NCI-H82 treated with DMSO at 0.1 percent for 48 hours (cell line): ENCODE measurements around the gene MICAL3.

Experiments used
- DNase-seq: peaks from one replicate; lab custom pipeline; 2025; ENCODE audit not compliant: unreplicated experiment; lab: John Stamatoyannopoulos, UW

MICAL3 gene

GRCh38 chr22:17823964-17824363 lies 200.4 kb downstream of the MICAL3 start:
- no peak for DNase-seq

DNA sequence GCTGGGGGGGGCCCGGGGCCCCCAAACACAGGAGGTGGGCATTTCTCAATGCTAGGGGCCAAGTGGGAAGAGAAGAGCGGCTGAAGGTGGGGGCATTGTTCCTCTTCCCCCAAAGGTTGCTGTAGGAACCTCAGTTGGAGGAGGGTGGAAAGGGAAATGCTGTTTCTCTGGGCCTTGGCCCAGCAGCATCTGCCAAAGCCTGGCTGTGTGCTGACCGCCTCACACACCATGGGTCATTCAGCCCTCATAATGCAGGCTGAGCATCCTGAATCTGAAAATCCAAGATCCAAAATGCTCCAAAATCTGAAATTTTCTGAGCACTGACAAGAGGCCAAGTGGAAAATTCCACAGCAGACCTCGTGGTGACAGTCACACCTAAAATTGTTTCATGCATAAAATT lies 201.1 kb downstream of the MICAL3 start:
- no peak for DNase-seq

GRCh38 chr22:17822087-17822486 lies 202.3 kb downstream of the MICAL3 start:
- DNase-seq = no peak

- no peak for DNase-seq
These were observed 203.4 kb downstream of the MICAL3 start for GRCh38 chr22:17820879-17821439.

- DNase-seq = no peak
These were observed 205.7 kb downstream of the MICAL3 start for GRCh38 chr22:17818649-17819048.

- DNase-seq = no peak
These were observed 206.2 kb downstream of the MICAL3 start for GRCh38 chr22:17818180-17818579.

- no peak for DNase-seq
These were observed 206.8 kb downstream of the MICAL3 start for GRCh38 chr22:17817511-17818065.

DNA sequence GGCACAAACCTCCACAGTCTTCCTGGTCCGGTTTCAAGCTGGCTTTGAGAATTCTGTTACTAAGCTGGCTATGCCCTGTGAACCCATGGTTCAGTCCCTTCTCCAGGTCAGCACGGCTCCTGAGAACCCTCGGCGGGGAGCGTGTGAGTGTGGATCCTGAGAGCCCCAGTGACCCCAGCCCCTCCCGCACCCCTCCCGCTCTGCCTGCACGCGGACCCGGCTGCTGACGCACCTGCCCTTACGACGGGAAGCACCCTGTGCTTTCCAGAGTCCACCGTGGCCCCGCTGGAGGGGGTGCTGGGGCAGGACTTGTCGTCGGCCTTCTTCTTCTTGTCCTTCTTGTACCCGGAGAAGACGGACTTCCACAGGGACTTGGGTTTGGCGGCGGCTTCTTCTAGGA lies 207.3 kb downstream of the MICAL3 start:
- no peak for DNase-seq

GRCh38 chr22:17816649-17817048 lies 207.7 kb downstream of the MICAL3 start:
- no peak for DNase-seq

- no peak for DNase-seq
These were observed 208.6 kb downstream of the MICAL3 start for GRCh38 chr22:17815703-17816254.

DNA sequence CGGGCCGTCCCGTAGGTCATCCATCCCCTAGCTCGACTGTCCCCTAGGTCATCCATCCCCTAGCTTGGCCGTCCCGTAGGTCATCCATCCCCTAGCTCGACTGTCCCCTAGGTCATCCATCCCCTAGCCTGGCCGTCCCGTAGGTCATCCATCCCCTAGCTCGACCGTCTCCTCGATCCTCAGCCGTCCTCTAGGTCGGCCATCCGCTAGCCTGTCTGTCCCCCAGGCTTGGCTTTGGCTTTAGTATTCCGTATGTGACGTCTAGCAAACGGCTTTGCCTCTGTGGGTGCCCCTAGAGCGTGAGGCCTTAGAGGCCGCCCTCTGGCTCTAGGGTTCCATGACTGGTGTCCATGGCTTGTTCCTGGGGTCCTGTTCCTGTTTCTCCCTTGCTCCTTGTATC lies 209.5 kb downstream of the MICAL3 start:
- no peak for DNase-seq

DNA sequence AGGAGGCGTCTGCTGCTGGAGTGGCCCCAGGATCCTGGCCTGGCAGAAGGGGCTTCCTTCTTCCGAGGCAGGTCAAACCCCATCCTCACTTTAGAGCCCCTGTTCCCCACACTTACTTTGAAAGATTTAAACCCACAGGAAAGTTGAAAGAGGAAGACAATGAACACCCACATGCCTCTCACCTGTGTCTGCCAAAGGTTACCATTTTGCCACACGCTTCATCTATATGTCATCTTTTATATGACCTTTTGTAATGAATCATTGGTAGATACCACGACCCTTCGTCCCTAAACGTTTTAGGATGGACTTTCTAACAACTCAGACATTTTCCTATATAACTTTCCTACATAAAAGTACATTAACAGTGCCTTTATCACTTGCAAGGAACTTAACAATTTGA lies 210.3 kb downstream of the MICAL3 start:
- DNase-seq = no peak

DNA sequence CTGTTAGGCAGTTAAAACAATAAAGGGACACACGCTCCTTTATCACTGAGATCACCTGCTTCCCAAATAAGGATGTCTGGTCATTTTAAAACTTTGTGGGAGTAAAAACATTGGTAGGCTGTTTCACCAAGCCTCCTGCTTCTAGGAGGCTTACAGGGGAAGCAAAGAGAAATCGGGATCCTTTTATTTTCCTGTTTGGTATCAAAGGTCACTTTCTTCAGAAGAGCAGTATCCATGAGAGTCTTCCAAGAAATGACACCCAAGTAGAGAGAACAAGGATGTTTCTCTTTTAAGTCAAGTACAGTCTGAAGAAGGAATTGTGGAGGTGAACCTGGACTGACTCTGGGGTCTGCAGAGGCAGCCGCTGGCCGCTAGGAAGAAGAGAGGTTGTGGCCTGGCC lies 213.2 kb downstream of the MICAL3 start:
- no peak for DNase-seq

DNA sequence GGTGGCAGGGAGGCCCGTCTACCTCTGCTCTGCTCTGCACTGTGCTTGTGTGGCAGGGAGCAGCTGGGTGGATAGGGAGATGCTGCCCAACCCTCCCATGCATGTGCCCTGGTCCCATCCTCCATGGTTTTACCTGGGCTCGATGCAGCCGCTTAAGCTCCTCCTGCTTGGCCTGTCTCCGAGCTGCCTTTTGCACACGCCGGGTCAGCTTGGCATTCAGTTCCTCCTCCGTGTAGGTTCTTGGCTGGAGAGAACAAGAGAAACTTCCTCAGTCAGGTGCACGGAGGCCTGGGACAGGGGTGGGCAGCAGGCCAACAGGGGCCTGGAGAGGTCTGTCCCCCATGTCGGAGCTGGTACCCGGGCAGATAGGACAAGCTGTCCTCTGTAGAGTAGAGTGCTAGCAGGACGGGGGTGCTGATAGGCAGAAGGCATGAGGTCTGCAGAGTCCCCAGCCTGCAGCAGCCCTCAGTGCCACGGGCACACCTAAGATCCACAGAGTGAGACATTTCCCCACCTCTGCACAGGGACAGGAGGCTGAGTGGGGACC lies 213.7 kb downstream of the MICAL3 start:
- no peak for DNase-seq

GRCh38 chr22:17808693-17809403 lies 215.5 kb downstream of the MICAL3 start:
- DNase-seq = no peak

DNA sequence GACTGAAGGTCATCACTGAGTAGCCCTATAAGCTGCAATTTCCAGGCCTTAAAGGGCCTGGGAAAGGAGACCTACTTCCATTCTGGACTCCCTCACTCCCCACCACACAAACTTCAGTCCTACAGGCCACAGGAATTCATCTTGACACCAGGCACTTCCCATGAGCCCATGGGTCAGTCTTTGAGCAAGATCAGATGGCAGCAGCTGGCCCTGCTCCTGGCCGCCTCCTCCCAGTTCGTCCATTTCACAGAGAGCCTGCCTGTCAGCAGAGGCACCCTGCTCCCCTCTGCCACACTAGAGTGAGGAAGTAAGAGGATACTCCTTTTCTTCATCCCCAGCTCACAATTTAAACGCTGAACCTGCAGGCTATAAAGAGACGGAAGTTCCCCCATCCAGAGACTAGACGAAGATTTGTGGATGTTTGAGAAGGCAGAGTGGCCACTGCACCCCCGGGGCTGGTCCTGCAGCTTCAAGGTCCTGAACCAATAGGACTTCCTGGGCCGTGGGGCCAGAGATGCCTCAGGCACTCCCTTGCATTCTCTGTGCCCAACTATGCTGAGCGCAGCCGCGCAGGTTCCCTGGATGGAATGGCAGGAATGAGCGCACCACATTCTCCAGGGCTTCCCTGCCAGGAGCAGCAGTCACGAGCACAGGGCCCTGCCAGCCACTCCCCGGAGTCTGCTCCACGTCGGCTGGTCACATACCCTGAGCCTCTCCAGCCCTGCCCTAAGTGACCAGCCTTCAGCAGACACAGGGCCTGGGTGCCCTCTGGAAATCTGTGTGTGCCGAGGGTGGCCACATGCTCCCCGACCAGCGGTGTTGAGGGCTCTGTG lies 216.6 kb downstream of the MICAL3 start:
- DNase-seq = no peak

- no peak for DNase-seq
These were observed 217.3 kb downstream of the MICAL3 start for GRCh38 chr22:17807086-17807485.

DNA sequence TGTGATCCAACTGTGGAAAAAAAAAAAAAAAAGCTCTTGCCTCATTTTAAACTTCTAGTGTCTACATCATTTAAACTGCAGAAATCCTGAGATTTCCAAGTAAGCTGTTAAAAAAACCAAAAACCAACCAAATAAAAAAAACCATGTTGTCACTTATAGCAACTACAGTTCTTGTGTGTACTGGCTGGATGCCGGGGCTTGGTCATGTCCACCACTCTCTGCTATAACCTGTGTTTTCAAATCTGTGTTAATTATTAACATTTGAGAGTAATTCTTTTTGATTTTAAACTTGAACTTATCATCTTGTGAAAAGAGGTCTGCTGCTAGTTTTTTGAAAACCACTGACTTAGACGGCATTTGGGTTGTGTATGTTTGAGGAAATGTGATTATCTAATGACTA lies 217.9 kb downstream of the MICAL3 start:
- DNase-seq = no peak

DNA sequence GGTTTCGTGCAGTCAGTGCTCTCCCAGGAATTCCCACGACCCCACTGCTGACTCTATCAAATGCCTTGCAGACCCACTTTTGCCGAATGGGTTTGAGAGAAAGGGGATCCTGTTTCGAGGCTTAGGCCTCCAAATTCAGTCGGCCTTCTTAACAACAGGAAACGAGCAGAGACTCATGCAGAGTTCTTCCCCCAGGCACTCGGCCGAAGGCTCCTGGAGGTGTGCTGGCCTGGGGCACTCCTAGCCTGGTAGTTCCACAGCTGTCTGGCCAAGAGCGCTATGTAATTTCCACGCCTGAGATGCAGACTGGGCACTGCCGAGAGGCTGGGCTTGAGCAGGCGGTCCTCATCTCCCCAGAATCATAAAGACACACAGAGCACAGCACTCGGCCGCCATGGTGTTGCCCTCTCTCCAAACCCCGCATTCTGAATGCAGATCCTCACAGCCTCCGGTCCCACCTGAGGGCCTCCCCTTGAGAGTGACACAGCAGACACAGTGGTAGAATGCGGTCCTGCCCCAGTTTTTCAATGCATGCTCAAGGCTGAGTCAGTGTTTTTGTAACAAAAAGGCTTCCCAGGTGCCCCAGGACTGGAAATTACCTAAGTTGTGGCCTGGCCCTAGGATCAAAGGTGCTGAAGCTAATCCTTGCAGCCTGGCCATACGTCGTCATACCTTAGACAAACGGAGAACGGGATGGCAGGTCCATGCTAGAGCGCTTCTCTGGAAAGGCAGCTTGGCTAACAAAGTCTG lies 219.9 kb downstream of the MICAL3 start:
- no peak for DNase-seq

DNA sequence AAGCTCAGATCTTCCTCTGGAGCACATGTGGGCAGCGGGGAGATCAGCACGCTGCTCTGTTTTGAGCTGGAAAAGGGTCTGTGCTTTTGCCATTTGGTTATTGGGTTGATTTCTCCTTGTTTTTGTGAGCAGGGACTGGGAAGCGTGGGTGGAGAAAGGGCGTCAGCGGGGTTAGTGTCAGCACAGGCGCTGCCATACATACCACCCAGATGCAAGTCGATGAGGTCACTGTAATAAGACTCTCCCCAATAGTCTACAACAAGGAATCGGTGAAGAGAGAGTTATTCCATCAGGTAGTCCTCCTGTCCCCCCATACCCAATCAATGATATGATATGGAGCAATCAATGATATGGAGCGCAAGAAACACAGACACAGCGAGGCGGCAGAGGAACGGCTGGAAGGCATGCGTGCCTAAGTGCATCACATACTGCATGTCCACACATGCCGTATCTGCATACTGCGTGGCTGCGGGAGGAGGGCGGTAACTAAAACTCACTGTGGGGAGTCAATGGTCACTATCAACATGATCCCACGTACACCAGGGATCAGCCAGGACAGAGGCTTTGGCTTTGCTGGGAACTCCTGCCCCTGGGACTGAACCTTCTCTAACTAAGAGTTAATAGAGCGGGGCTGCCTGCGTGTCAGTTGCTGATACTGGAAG lies 220.6 kb downstream of the MICAL3 start:
- no peak for DNase-seq
